ENCODE data around the gene KCTD17.

KCTD17 gene

DNA sequence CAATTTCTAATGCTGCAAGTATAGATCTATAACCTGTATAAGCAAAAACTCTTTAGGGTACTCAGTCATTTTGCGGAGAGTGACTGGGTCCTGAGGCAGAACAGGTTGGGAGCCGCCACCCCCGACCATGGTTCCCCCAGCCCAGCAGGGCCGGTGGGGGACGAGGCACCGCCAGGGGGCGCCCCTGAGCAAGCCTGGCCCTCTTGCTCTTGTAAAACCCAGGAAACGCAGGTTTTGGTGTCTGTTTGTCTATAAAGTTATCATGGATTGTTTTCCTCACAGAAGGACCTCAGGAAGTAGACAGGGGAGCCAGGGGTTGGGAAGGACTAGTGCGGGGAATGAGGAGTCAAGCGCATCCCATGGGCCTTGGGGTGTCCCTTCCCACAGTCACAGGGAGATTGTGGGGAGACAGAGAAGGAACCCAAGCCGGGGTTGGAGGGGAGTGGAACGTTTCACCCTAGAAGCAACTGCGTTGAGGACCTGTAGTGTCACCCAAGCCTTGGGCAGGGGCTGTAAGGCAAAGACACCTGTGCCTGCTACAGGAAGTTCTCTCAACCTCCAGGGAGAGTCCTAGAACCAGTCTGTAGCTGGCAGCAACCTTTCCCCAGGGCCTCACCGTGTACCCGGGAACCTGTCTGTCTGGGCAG lies 26.4 kb downstream of the KCTD17 start:
- DNase-seq (ENCODE audit: low read depth in 2 of 2, low spot score in 1 of 2): peak; percentile 65 to 76

DNA sequence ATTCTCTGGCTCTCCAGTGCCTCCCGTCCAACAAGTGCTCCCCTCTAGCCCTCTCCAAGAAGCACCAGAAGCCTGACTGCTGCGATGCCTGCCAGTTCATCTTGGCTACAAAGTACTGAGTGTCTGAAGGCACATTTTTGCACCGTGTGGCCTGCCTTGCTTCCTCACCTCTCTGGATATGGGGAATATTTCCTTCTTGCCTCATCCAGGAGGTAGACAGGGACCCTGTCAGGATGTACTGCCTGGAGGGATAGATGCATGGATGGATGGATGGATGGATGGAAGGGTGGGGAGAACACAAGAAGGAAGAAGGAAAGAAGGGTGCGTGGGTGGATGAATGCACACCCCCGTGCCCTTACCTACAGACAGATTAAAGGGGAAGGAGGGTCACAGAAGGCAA lies 27.6 kb downstream of the KCTD17 start:
- no peak for DNase-seq (ENCODE audit: low read depth in 2 of 2, low spot score in 1 of 2)

DNA sequence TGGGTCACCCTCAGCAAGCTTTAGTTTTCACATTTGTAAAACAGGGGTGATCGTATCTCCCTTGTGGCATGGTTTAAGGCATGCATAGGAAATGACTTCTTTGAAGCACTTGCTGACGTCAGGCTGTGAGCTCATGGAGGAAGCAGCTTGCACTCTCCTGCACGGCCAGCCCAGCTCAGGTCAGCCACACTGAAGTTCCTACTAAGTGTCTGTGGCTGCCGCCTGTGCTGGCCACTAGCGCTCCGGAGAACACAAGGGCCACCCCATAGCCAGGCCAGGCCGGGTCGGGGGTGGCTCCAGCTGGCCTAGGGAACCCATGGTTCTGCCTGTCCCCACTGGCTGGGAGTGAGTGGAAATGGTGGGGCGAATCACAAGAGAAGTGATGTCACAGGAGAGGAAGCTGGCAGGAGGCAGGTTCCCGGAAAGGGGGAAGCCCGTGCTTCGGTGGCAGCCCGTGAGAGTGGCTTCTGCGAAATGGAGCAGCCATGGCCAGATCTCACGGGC lies 28.2 kb downstream of the KCTD17 start:
- DNase-seq (ENCODE audit: low read depth in 2 of 2, low spot score in 1 of 2): peak; percentile 53 to 67

DNA sequence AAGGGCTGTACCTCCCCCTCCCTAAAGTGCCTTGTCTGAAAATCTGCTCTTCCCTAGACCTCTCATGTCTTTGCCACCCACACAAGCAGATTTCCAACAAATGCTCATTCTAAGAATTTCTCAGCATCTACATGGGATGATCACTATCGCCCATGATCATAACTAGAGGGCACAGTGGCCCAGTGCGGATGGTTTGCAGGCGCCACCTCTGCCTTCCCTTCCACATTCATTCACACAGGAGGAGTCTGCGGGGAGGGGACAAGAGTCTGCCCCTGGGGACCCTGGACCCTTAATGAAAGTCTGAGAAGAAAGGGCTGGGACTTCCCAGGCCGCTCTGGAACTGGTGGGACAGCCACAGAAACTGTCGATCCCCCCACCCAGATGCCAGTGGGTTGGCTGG lies 28.9 kb downstream of the KCTD17 start:
- no peak for DNase-seq (ENCODE audit: low read depth in 2 of 2, low spot score in 1 of 2)

DNA sequence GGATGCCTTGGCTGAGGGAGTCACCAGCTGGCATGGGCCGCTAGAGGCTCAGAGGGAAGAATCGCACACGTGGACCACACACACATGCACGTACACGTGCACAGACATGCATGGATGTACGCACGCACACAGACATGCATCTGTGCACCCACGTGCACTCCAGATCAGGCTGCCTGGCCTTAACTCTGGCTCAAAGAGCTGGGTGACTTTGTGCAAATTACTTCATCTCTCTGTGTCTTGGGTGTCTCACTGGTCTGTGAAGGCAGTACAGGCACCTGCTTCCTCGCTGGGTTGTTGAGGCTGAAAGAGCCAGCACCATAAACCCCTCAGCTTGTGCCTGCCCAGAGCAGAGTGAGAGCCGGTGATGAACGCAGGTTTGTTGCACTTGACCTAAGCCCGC lies 29.3 kb downstream of the KCTD17 start:
- no peak for DNase-seq (ENCODE audit: low read depth in 2 of 2, low spot score in 1 of 2)

- no peak for DNase-seq (ENCODE audit: low read depth in 2 of 2, low spot score in 1 of 2)
These were observed 30.8 kb downstream of the KCTD17 start for GRCh38 chr22:37082251-37082873.

- DNase-seq (ENCODE audit: low read depth in 2 of 2, low spot score in 1 of 2): no peak
These were observed 32.4 kb downstream of the KCTD17 start for GRCh38 chr22:37083914-37084313.

- DNase-seq (ENCODE audit: low read depth in 2 of 2, low spot score in 1 of 2): no peak
These were observed 32.8 kb downstream of the KCTD17 start for GRCh38 chr22:37084385-37084784.

- DNase-seq (ENCODE audit: low read depth in 2 of 2, low spot score in 1 of 2): no peak
These were observed 34.6 kb downstream of the KCTD17 start for GRCh38 chr22:37086184-37086583.

DNA sequence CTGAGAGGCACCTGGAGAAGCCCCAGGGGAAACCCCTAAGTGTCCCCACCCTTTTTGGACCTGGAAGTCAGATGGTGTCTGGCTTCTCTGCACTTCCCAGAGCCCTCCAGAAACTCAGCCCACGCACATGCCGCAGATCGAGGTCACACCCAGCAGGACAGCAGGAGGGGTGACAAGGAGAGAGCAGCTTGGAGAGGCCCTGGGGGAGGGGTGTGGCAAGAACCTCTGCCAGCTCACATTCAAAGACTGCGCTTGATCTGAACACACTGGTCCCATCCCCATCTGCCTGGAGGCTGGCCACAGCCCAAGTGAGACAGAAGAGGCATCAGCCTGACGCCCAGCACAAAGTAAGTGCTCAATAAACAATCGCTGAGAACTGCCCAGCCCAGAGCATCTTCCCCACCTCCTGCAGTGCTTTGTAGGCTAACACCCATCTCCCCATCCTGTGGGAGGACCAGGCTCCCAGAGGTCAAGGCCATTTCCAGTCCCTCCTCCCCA lies 36.6 kb downstream of the KCTD17 start:
- no peak for DNase-seq (ENCODE audit: low read depth in 2 of 2, low spot score in 1 of 2)

- no peak for DNase-seq (ENCODE audit: low read depth in 2 of 2, low spot score in 1 of 2)
These were observed 37.3 kb downstream of the KCTD17 start for GRCh38 chr22:37088750-37089408.

DNA sequence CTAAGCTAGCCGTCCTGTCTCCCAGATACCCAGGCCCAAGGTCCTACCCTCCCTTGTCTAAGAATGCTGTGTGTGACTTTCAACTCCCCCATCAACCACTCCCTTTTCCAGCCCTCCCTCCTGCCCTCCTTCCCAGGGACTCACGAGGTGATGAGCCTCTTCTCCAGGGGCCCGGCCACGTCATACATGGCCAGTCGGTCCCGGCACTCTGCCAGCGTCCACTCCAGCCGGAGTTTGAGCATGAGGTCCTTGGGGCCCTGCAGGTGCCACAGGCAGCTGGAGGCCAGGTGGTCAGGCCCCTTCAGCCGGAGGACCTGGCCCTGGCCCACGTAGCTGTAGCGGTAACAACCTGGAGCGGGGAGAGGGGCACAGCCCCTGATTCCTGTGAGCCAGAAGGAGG lies 37.9 kb downstream of the KCTD17 start:
- no peak for DNase-seq (ENCODE audit: low read depth in 2 of 2, low spot score in 1 of 2)

DNA sequence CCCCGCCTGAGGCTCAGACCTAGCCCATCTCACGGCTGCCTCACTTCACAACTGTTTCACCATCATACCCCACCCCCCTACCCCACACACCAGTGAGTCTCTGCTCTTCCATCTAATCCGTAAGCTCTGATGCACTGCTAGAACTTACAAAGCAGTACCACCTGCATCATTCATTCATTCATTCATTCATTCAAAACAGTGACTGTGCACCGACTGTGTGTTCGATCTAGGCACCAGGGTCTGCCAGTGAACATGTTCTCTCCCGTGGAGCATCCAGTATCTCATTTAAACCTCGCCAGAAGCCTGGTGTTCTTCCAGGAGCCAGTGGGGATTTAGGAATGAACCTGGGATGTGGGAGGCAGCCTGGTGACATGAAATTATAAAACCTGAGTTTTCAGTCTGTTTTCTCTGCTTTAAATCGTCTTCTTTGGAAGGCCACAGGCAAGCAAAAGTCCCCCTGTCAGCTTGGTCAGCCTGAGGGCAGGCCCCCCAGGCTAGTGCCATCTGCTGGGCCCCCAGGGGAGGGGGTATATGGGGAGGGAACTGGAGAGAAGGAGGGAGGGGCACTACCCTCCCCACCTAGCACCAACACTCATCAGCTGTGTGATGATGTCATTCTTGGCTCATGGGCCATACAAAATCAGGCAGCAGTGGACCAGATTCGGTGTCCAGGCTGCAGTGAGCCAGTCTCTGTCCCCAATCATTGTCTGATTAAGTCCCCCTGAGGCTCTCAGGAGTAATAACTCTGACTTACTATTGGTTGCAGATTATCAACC lies 39.6 kb downstream of the KCTD17 start:
- DNase-seq (ENCODE audit: low read depth in 2 of 2, low spot score in 1 of 2): no peak

DNA sequence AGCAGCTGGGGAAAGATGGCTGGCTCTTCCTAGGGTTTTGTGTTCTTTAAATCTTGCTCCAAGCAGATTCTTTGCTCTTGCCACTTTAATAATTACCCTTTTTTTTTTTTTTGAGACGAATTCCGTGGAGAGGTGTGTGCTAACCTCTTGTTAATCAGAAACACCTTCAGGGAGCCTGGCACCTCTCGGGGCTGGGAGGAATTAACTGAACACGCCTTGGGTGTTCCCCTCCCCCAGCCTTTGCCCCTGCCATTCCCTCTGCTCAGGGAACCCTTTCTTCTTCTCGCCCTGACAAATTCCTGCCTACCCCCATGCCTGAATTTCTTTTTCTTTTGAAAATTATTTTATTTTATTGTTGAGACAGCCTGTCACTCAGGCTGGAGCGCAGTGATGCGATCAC lies 40.5 kb downstream of the KCTD17 start:
- DNase-seq (ENCODE audit: low read depth in 2 of 2, low spot score in 1 of 2): no peak

DNA sequence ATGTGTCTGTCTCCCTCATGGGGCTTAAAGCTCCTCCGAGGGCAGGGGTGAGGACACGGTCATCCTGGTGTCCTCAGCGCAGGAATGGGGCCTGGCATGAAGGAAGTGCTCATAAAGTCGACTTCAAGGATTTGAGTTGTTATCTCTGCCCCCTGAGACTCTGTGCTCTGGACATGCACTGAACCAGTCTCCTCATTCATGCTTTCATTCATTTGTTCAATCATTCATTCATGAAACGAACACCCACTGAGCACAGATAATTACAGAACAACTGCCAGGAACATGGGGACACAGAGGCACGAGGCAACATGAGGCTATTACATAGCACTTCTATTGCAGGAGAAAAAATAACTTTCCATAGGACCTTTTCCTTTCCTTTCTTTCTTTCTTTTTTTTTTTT lies 41.5 kb downstream of the KCTD17 start:
- DNase-seq (ENCODE audit: low read depth in 2 of 2, low spot score in 1 of 2): no peak

DNA sequence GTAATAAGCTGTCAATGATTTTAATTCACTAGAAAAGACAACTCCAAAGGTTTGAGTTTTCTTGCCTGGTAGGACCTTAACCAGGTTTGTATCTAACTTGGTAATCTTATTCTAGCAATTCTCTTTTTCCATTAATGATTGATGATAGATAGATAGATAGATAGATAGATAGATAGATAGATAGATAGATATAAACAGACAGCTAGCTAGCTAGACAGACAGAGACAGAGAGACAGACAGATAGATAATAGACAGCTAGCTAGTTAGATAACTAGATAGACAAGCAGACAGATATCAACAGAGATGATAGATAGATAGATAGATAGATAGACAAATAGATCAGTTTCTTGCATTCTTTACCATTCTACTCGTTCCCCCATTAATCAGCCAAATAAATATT lies 42.7 kb downstream of the KCTD17 start:
- no peak for DNase-seq (ENCODE audit: low read depth in 2 of 2, low spot score in 1 of 2)

- DNase-seq (ENCODE audit: low read depth in 2 of 2, low spot score in 1 of 2): no peak
These were observed 43.6 kb downstream of the KCTD17 start for GRCh38 chr22:37095113-37095512.

DNA sequence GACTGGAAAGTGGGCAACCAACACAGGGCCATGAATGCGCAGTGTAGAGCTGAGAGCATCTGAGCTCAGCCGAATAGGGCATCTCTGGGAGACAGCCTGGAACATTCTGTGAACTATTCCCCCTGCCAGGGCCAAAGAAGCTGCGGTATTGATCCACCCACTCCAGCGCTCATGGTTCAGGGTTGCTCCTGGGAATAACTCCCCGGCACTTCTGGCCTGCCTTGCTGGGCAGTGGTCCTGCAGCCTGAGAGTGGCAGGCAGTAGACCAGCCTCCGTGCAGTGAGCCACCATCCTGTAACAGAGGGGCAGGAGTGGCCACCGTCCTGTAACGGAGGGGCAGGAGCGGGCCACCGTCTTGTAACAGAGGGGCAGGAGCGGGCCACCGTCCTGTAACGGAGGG lies 45.8 kb downstream of the KCTD17 start:
- DNase-seq (ENCODE audit: low read depth in 2 of 2, low spot score in 1 of 2): no peak

GRCh38 chr22:37098976-37099591 lies 47.5 kb downstream of the KCTD17 start:
- DNase-seq (ENCODE audit: low read depth in 2 of 2, low spot score in 1 of 2): no peak

GRCh38 chr22:37100589-37101127 lies 49.1 kb downstream of the KCTD17 start:
- DNase-seq (ENCODE audit: low read depth in 2 of 2, low spot score in 1 of 2): no peak
